NT2/D1 (cell line): Measurements from ENCODE around the gene PYGO1.

ENCODE experiments used
- SUZ12 ChIP-seq: IDR thresholded peaks from 2 replicates; pipeline ENCODE4 v1.6.1; 2011; ENCODE audit not compliant: insufficient read length, insufficient read depth; ENCODE audit errors: extremely low read depth
- YY1 ChIP-seq: IDR thresholded peaks from 2 replicates; pipeline ENCODE4 v1.6.1; 2011; ENCODE audit not compliant: insufficient read length, insufficient read depth
- ZNF274 ChIP-seq: IDR thresholded peaks from 2 replicates; pipeline ENCODE4 v1.6.1; 2011; ENCODE audit warnings: mild to moderate bottlenecking, low read depth, low read length

GRCh38 chr15:55528812-55529211, 59.3 kb downstream of the PYGO1 start:
- TF ChIP-seq ZNF274, result no peak
- no peak for TF ChIP-seq YY1
- TF ChIP-seq SUZ12, result no peak
